Activated naive CD4-positive, alpha-beta T cell treated with anti-CD3 and anti-CD28 coated beads for 36 hours (primary cell): ENCODE data around the gene CPNE9. TPM values are rescaled to one million over a fixed set of nuclear protein-coding genes. Genes with fewer than 3 reads are reported as not detected.

Experiments used
- CTCF ChIA-PET: fragments of 350-600 bp; sonication (Branson Sonifier 250); formaldehyde crosslinking; loops from one replicate; lab custom pipeline; 2021; ENCODE audit warnings: antibody characterized with exemption; lab: Charles Lee
- DNase-seq: peaks from one replicate; pipeline ENCODE4 v3.0.0-alpha.2; 2020
- H3K27ac Mint-ChIP-seq: one replicate; pipeline ENCODE4 v1.8.0; 2021; ENCODE audit warnings: mild to moderate bottlenecking, mixed read lengths
- H3K27me3 Mint-ChIP-seq: one replicate; pipeline ENCODE4 v1.8.0; 2021; ENCODE audit warnings: low read depth, mixed read lengths
- H3K36me3 Mint-ChIP-seq: one replicate; pipeline ENCODE4 v1.8.0; 2021; ENCODE audit warnings: low read depth, mixed read lengths
- H3K4me1 Mint-ChIP-seq: one replicate; pipeline ENCODE4 v1.8.0; 2021; ENCODE audit warnings: low read depth, mixed read lengths
- H3K4me3 Mint-ChIP-seq: one replicate; pipeline ENCODE4 v1.8.0; 2021; ENCODE audit warnings: mild to moderate bottlenecking, moderate library complexity, mixed read lengths
- H3K9me3 Mint-ChIP-seq: one replicate; pipeline ENCODE4 v1.8.0; 2021; ENCODE audit warnings: mixed read lengths
- intact Hi-C: fragments of 100-400 bp; cut with micrococcal nuclease; formaldehyde crosslinking; loops from one replicate; pipeline ENCODE4 v1.15.1; 2023
- total RNA-seq, 2 experiments: library from RNA; stranded (reverse); gene quantifications; one replicate each; pipeline ENCODE4 v1.2.3, GENCODE V29; 2021

Gene CPNE9
- total RNA-seq, result not detected

GRCh38 chr3:9703736-9704346, at the start of gene CPNE9:
Gene CPNE9 (plus strand): TSS chr3:9703833. CDS start chr3:9703997, 164 bp downstream.
- intact Hi-C loops, result no loop called here
- CTCF ChIA-PET, result interaction anchor here (0.8 kb wide), 1 partner anchor 400 kb away, joined by 3 read pairs; no protein-coding TSS in a partner anchor
- no peak within 1 kb of the TSS for H3K27ac Mint-ChIP-seq
- H3K9me3 Mint-ChIP-seq, result no peaks in the 10 kb centered on the region
- peaks cover 8% of the 10 kb centered on the region for H3K4me1 Mint-ChIP-seq
- peaks cover 6% of the 10 kb centered on the region for H3K36me3 Mint-ChIP-seq
- no peak within 1 kb of the TSS for H3K4me3 Mint-ChIP-seq
- DNase-seq, result no peak
- peaks cover 21% of the 10 kb centered on the region for H3K27me3 Mint-ChIP-seq

GRCh38 chr3:9659849-9660248, 43.8 kb upstream of the CPNE9 start:
- CTCF ChIA-PET, result no interaction called here
- Mint-ChIP-seq H3K9me3 (no peaks in the 10 kb centered on the region), H3K36me3 (peaks cover 29% of the 10 kb centered on the region), H3K27me3 (no peaks in the 10 kb centered on the region), H3K27ac (no peak overlapping the region), H3K4me3 (no peak overlapping the region), H3K4me1 (peaks cover 8% of the 10 kb centered on the region)
- DNase-seq, result no peak
- intact Hi-C loops, result no loop called here

DNA sequence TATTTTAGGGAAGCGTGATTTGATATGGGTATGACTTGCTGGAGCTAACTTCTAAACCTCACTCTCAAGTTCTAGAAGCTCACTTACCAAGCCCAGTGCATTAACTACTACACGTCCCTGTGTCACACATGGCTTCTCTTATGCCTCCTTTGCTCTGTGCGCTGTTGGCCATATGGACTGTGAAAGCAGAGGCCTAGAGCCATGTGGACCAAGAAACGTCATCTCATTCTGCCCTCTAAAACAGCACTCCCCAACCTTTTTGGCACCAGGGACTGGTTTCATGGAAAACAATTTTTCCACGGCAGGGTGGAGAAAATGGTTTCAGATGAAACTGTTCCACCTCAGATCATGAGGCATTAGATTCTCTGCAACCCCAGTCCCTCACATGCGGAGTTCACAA, 42.7 kb upstream of the CPNE9 start:
- no peak overlapping the region for H3K27ac Mint-ChIP-seq
- no peak for DNase-seq
- no peak overlapping the region for H3K4me3 Mint-ChIP-seq
- H3K27me3 Mint-ChIP-seq, result no peaks in the 10 kb centered on the region
- CTCF ChIA-PET, result interaction anchor here (0.7 kb wide), 1 partner anchor 302 kb away, joined by 3 read pairs; no protein-coding TSS in a partner anchor
- H3K9me3 Mint-ChIP-seq, result no peaks in the 10 kb centered on the region
- H3K36me3 Mint-ChIP-seq, result peaks cover 26% of the 10 kb centered on the region
- intact Hi-C loops, result no loop called here
- H3K4me1 Mint-ChIP-seq, result peaks cover 8% of the 10 kb centered on the region

- no peaks in the 10 kb centered on the region for H3K27me3 Mint-ChIP-seq
- H3K36me3 Mint-ChIP-seq, result peaks cover 31% of the 10 kb centered on the region
- intact Hi-C loops, result no loop called here
- no peaks in the 10 kb centered on the region for H3K4me1 Mint-ChIP-seq
- H3K4me3 Mint-ChIP-seq, result no peak overlapping the region
- CTCF ChIA-PET, result interaction anchor here (0.9 kb wide), 1 partner anchor 29 kb away, joined by 3 read pairs; no protein-coding TSS in a partner anchor
- no peak for DNase-seq
- H3K27ac Mint-ChIP-seq, result no peak overlapping the region
- no peaks in the 10 kb centered on the region for H3K9me3 Mint-ChIP-seq
These were observed 39.4 kb upstream of the CPNE9 start for GRCh38 chr3:9664119-9664751.

- DNase-seq, result no peak
- CTCF ChIA-PET, result no interaction called here
- Mint-ChIP-seq H3K4me1 (no peaks in the 10 kb centered on the region), H3K27me3 (no peaks in the 10 kb centered on the region), H3K36me3 (peaks cover 32% of the 10 kb centered on the region), H3K27ac (no peak overlapping the region), H3K9me3 (no peaks in the 10 kb centered on the region), H3K4me3 (no peak overlapping the region)
- intact Hi-C loops, result no loop called here
These were observed 36.8 kb upstream of the CPNE9 start for GRCh38 chr3:9666704-9667445.

GRCh38 chr3:9669277-9669676, 34.4 kb upstream of the CPNE9 start:
- H3K36me3 Mint-ChIP-seq, result peaks cover 34% of the 10 kb centered on the region
- no peaks in the 10 kb centered on the region for H3K27me3 Mint-ChIP-seq
- CTCF ChIA-PET, result interaction anchor here (0.6 kb wide), 1 partner anchor 290 kb away, joined by 3 read pairs; no protein-coding TSS in a partner anchor
- no peaks in the 10 kb centered on the region for H3K9me3 Mint-ChIP-seq
- no peak overlapping the region for H3K4me3 Mint-ChIP-seq
- DNase-seq, result no peak
- H3K27ac Mint-ChIP-seq, result no peak overlapping the region
- H3K4me1 Mint-ChIP-seq, result no peaks in the 10 kb centered on the region
- intact Hi-C loops, result no loop called here

- Mint-ChIP-seq H3K36me3 (peaks cover 33% of the 10 kb centered on the region), H3K4me3 (no peak overlapping the region), H3K9me3 (no peaks in the 10 kb centered on the region), H3K4me1 (no peaks in the 10 kb centered on the region), H3K27ac (no peak overlapping the region), H3K27me3 (no peaks in the 10 kb centered on the region)
- no peak for DNase-seq
- CTCF ChIA-PET, result interaction anchor here (0.8 kb wide), 1 partner anchor 12 kb away, joined by 3 read pairs; no protein-coding TSS in a partner anchor
- intact Hi-C loops, result no loop called here
These were observed 33.8 kb upstream of the CPNE9 start for GRCh38 chr3:9669720-9670432.

DNA sequence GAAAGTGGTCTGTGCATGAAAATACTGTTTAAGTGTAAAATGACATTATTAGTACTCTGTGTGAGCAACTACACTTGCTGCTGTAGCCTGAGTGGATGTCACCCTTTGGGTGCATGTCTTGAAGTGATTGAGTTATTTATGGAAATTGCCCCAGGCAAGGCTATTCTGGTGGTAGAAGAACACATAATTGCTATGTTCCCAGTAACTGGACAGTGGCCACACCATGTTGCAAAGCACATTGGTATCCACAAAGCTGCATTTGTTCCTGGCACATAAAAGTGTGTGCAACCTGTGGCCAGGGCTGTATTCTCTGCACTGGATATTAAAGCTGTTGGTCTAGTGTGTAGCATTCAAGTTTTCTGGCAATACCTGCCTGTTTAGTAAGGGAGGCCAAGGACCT, 30.6 kb upstream of the CPNE9 start:
- Mint-ChIP-seq H3K4me3 (no peak overlapping the region), H3K4me1 (no peaks in the 10 kb centered on the region), H3K36me3 (peaks cover 27% of the 10 kb centered on the region), H3K27ac (no peak overlapping the region), H3K27me3 (no peaks in the 10 kb centered on the region), H3K9me3 (no peaks in the 10 kb centered on the region)
- intact Hi-C loops, result no loop called here
- DNase-seq, result no peak
- CTCF ChIA-PET, result interaction anchor here (1.0 kb wide), 1 partner anchor 54 kb away, joined by 4 read pairs; no protein-coding TSS in a partner anchor

GRCh38 chr3:9673752-9674151, 29.9 kb upstream of the CPNE9 start:
- H3K4me1 Mint-ChIP-seq, result no peaks in the 10 kb centered on the region
- intact Hi-C loops, result no loop called here
- DNase-seq, result no peak
- H3K36me3 Mint-ChIP-seq, result peaks cover 34% of the 10 kb centered on the region
- no peaks in the 10 kb centered on the region for H3K27me3 Mint-ChIP-seq
- H3K4me3 Mint-ChIP-seq, result no peak overlapping the region
- H3K9me3 Mint-ChIP-seq, result no peaks in the 10 kb centered on the region
- no peak overlapping the region for H3K27ac Mint-ChIP-seq
- CTCF ChIA-PET, result no interaction called here

DNA sequence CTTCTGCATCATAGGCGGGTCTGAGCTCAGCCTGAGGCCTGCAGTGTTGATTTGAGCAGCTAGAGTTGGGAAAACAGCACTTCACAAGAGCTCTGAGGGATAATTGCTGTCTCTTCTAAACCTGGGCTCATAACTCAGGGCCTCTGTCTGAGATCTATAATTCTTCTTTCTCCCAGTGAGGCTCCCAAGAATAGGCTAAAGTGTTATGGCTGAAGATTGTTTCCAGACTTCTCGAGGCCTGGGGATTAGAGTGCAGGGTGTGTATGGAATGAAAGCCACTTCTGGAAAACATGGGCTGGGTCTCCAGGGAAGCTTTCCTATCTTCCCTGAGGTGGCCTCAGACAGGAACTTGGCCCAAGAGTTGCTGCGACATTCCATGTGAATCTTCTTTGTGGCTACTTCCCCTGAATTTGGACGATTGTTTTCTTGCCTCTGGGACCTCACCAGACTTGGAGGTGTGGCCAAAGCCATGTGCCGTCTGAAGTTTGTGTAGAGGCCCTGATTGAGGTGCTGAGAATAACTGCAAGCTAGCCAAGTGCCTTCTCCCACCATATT, 27.8 kb upstream of the CPNE9 start:
- Mint-ChIP-seq H3K4me3 (no peak overlapping the region), H3K36me3 (peaks cover 36% of the 10 kb centered on the region), H3K27me3 (no peaks in the 10 kb centered on the region), H3K27ac (no peak overlapping the region), H3K4me1 (no peaks in the 10 kb centered on the region), H3K9me3 (no peaks in the 10 kb centered on the region)
- DNase-seq, result no peak
- CTCF ChIA-PET, result no interaction called here
- intact Hi-C loops, result no loop called here

GRCh38 chr3:9676785-9677184, 26.8 kb upstream of the CPNE9 start:
- H3K9me3 Mint-ChIP-seq, result no peaks in the 10 kb centered on the region
- no peaks in the 10 kb centered on the region for H3K4me1 Mint-ChIP-seq
- DNase-seq, result no peak
- CTCF ChIA-PET, result no interaction called here
- H3K27me3 Mint-ChIP-seq, result no peaks in the 10 kb centered on the region
- H3K4me3 Mint-ChIP-seq, result no peak overlapping the region
- intact Hi-C loops, result no loop called here
- peaks cover 41% of the 10 kb centered on the region for H3K36me3 Mint-ChIP-seq
- peak overlapping the region; percentile 1 for H3K27ac Mint-ChIP-seq

DNA sequence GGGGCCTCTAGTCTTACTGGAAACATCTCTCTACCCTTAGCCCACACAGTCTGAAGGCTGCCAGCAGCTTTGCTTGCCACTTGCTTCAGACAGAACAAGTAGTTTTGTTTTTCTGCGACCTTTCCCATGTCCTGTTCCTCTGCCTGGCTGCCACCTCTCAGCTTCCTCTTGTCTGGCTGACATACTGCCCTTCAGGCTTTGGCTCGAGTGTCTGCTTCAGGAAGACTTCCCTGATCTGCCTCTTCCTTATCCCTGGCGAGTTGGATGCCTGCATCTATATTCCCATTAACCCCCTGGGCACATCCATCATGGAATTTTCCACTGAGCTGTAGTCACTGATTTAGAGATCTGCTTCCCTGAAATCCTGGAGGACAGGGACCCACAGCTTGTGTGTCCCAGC, 25.1 kb upstream of the CPNE9 start:
- intact Hi-C loops, result no loop called here
- DNase-seq, result no peak
- H3K9me3 Mint-ChIP-seq, result no peaks in the 10 kb centered on the region
- CTCF ChIA-PET, result no interaction called here
- H3K36me3 Mint-ChIP-seq, result peaks cover 37% of the 10 kb centered on the region
- H3K27me3 Mint-ChIP-seq, result no peaks in the 10 kb centered on the region
- H3K4me3 Mint-ChIP-seq, result no peak overlapping the region
- H3K27ac Mint-ChIP-seq, result no peak overlapping the region
- no peaks in the 10 kb centered on the region for H3K4me1 Mint-ChIP-seq
